ENCODE data around the gene SSU72. TPM values are rescaled to one million over a fixed set of nuclear protein-coding genes. Genes with fewer than 3 reads are reported as not detected.
"Not testable (repeated sequence)": the region's sequence is repeated elsewhere in the genome, so short reads cannot be mapped to it uniquely, and the experiment has no call there.

Gene SSU72
- total RNA-seq, 4 donors from 2014 or later, result 129 to 161 (median 146) TPM

GRCh38 chr1:1598720-1599029 is 24.0 kb upstream of the SSU72 start:
- 83 to 88% methylated on average over 10 to 13 of the region's 13 CpGs for WGBS, 2 donors
- TF ChIP-seq CTCF (IDR thresholded peaks at IDR 0.05) (no peak), EP300 (IDR thresholded peaks at IDR 0.05) (no peak), POLR2A (IDR thresholded peaks at IDR 0.05) (no peak)

GRCh38 chr1:1598051-1598719 is 23.5 kb upstream of the SSU72 start:
- Histone ChIP-seq H3K4me3 (no peak overlapping the region), H3K27ac (no peak overlapping the region), H3K4me1 (peaks cover 0 to 26% (median 4%) of the 10 kb centered on the region in 4 donors), H3K36me3 (no peaks in the 10 kb centered on the region), H3K9me3 (no peaks in the 10 kb centered on the region), H3K27me3 (peaks cover 0 to 42% of the 10 kb centered on the region in 2 donors)
- no peak for TF ChIP-seq POLR2A (IDR thresholded peaks at IDR 0.05)
- no peak for TF ChIP-seq EP300 (IDR thresholded peaks at IDR 0.05)
- TF ChIP-seq CTCF (IDR thresholded peaks at IDR 0.05), result no peak
- 80 to 84% methylated on average over 27 to 28 of the region's 28 CpGs for WGBS, 2 donors
- DNase-seq (ENCODE audit: low spot score in 2 of 2), result no peak

More at GRCh38 chr1:1598720-1599029, 24.0 kb upstream of the SSU72 start:
- no peak overlapping the region for H3K27ac ChIP-seq
- no peaks in the 10 kb centered on the region for H3K36me3 ChIP-seq
- H3K9me3 ChIP-seq, result no peaks in the 10 kb centered on the region
- peaks cover 0 to 26% (median 4%) of the 10 kb centered on the region in 4 donors for H3K4me1 ChIP-seq
- DNase-seq (ENCODE audit: low spot score in 2 of 2), result no peak
- H3K4me3 ChIP-seq, result no peak overlapping the region
- peaks cover 0 to 42% of the 10 kb centered on the region in 2 donors for H3K27me3 ChIP-seq

GRCh38 chr1:1597275-1597930 is 22.7 kb upstream of the SSU72 start:
- WGBS, 2 donors, result 11 to 14% methylated on average over 12 to 13 of the region's 16 CpGs
- TF ChIP-seq EP300 (IDR thresholded peaks at IDR 0.05) (no peak), CTCF (IDR thresholded peaks at IDR 0.05) (no peak), POLR2A (IDR thresholded peaks at IDR 0.05) (no peak)
- no peak overlapping the region for H3K27ac ChIP-seq
- H3K9me3 ChIP-seq, result no peaks in the 10 kb centered on the region
- peaks cover 0 to 26% (median 4%) of the 10 kb centered on the region in 4 donors for H3K4me1 ChIP-seq
- H3K36me3 ChIP-seq, result no peaks in the 10 kb centered on the region
- H3K4me3 ChIP-seq, result no peak overlapping the region
- peaks cover 0 to 42% of the 10 kb centered on the region in 2 donors for H3K27me3 ChIP-seq
- DNase-seq (ENCODE audit: low spot score in 2 of 2), result no peak

- Histone ChIP-seq H3K36me3 (no peaks in the 10 kb centered on the region), H3K27me3 (peaks cover 0 to 40% of the 10 kb centered on the region in 2 donors), H3K9me3 (no peaks in the 10 kb centered on the region), H3K27ac (no peak overlapping the region), H3K4me1 (peaks cover 0 to 26% (median 4%) of the 10 kb centered on the region in 4 donors), H3K4me3 (no peak overlapping the region)
- WGBS, 2 donors, result 20 to 24% methylated on average over 9 to 12 of the region's 12 CpGs
- TF ChIP-seq POLR2A (IDR thresholded peaks at IDR 0.05) (no peak), CTCF (IDR thresholded peaks at IDR 0.05) (no peak), EP300 (IDR thresholded peaks at IDR 0.05) (no peak)
- DNase-seq (ENCODE audit: low spot score in 2 of 2), result no peak
Measured at GRCh38 chr1:1596493-1597274, 22.0 kb upstream of the SSU72 start.

GRCh38 chr1:1595341-1595740 is 20.7 kb upstream of the SSU72 start:
- 75 to 82% methylated on average over 2 of the region's 2 CpGs for WGBS, 2 donors
- not testable (repeated sequence) for H3K4me3 ChIP-seq; H3K36me3 ChIP-seq; DNase-seq (ENCODE audit: low spot score in 2 of 2); H3K27ac ChIP-seq; H3K9me3 ChIP-seq
- Histone ChIP-seq H3K4me1 (peaks cover 0 to 20% (median 3%) of the 10 kb centered on the region in 4 donors), H3K27me3 (peaks cover 0 to 26% of the 10 kb centered on the region in 2 donors)

Data from tibial nerve (tissue), 4 donors.